K562 (cell line): Measurements from ENCODE around the gene DLGAP1. TPM values are rescaled to one million over a fixed set of nuclear protein-coding genes. Genes with fewer than 3 reads are reported as not detected.

Experiments used
- ATAC-seq: fragments of 200-7000 bp; cut with Tn5 transposase; 3 replicates; pipeline ENCODE4 v1.9.1; 2020; ENCODE audit warnings: moderate library complexity
- BruUV-seq: library from RNA; stranded (reverse); fragments of 400-500 nt; replicated peaks from 2 replicates; lab custom pipeline; 2021; lab: Mats Ljungman, UMichigan
- CTCF ChIA-PET: fragments of 300-600 bp; formaldehyde crosslinking; extraction: SDS; loops from one replicate; lab custom pipeline; 2021; ENCODE audit warnings: low intra/inter-chr PET ratio; lab: Yijun Ruan, JAX
- POLR2A ChIA-PET: fragments of 300-600, 350-650 bp; sonication (Branson Sonifier 250); formaldehyde crosslinking; extraction: SDS; loops from one replicate; lab custom pipeline; 2021; ENCODE audit warnings: antibody characterized with exemption, inconsistent platforms; lab: Yijun Ruan, JAX
- DNase-seq, 4 experiments: peaks; one replicate each; pipeline versions ENCODE4 v3.0.0 to v3.0.0-alpha.2; 2011 to 2018; ENCODE audit warnings: low spot score in 3 of 4, mixed read lengths in 3 of 4; ENCODE audit errors: extremely low read depth in 1 of 4
- FAIRE-seq: peaks from 2 replicates; lab custom pipeline; 2011; peaks lifted over from hg19 to GRCh38; lab: Jason Lieb, UNC
- H2AFZ ChIP-seq: 2 replicates; pipeline ENCODE4 v1.6.0; 2011; ENCODE audit warnings: low read depth, low read length, control low read depth, inconsistent platforms
- H3K27ac ChIP-seq: fragments of 200-600 bp; 3 replicates; pipeline ENCODE4 v1.8.0; 2011; ENCODE audit warnings: low read depth, mild to moderate bottlenecking, control low read depth, inconsistent platforms, low read length, moderate library complexity, mixed read lengths; ENCODE audit errors: extremely low read depth
- H3K27me3 ChIP-seq, 2 experiments: fragments of 300-600 bp in 1 of 2; 2 replicates in 1 of 2; 3 replicates in 1 of 2; pipeline versions ENCODE4 v1.6.0 to v1.8.0; 2011; ENCODE audit warnings: inconsistent platforms in 2 of 2, low read length in 2 of 2, mild to moderate bottlenecking in 1 of 2, mixed read lengths in 1 of 2, moderate library complexity in 1 of 2; ENCODE audit not compliant: control insufficient read depth in 2 of 2, insufficient read depth in 2 of 2
- H3K36me3 ChIP-seq: fragments of 300-600 bp; 3 replicates; pipeline ENCODE4 v1.8.0; 2011; ENCODE audit warnings: mild to moderate bottlenecking, low read length, inconsistent platforms; ENCODE audit not compliant: control insufficient read depth, insufficient read depth
- H3K4me1 ChIP-seq, 2 experiments: fragments of 200-600 bp in 1 of 2; replicated peaks in 1 of 2; 2 replicates in 1 of 2; 3 replicates in 1 of 2; pipeline versions ENCODE4 v1.5.1 to v1.8.0; 2011; ENCODE audit warnings: inconsistent platforms in 2 of 2, low read length in 2 of 2, mild to moderate bottlenecking in 1 of 2, mixed read lengths in 1 of 2, moderate library complexity in 1 of 2; ENCODE audit not compliant: control insufficient read depth in 2 of 2, insufficient read depth in 2 of 2
- H3K4me2 ChIP-seq: 2 replicates; pipeline ENCODE4 v1.6.1; 2011; ENCODE audit warnings: low read length, control low read depth, inconsistent platforms, mixed read lengths; ENCODE audit not compliant: insufficient read depth
- H3K4me3 ChIP-seq: fragments of 200-600 bp; sonication (generic), shearing (Covaris generic); 2 replicates; pipeline ENCODE4 v1.5.1; 2016; ENCODE audit warnings: control low read depth, inconsistent platforms
- H3K79me2 ChIP-seq: fragments of 200-600 bp; 3 replicates; pipeline ENCODE4 v1.8.0; 2011; ENCODE audit warnings: low read length, inconsistent platforms; ENCODE audit not compliant: control insufficient read depth, insufficient read depth
- H3K9ac ChIP-seq, 2 experiments: 2 replicates each; pipeline versions ENCODE4 v1.6.0 to v1.6.1; 2011; ENCODE audit warnings: low read depth in 2 of 2, low read length in 2 of 2, control low read depth in 1 of 2, inconsistent platforms in 1 of 2, mild to moderate bottlenecking in 1 of 2, mixed read lengths in 1 of 2; ENCODE audit not compliant: insufficient read depth in 1 of 2
- H3K9me1 ChIP-seq: one replicate; pipeline ENCODE4 v1.6.0; 2011; ENCODE audit warnings: inconsistent platforms, mild to moderate bottlenecking, low read length, moderate library complexity; ENCODE audit not compliant: control insufficient read depth, insufficient read depth
- H3K9me3 ChIP-seq: replicated peaks from 2 replicates; pipeline ENCODE4 v1.5.1; 2011; ENCODE audit warnings: low read depth, low read length, inconsistent platforms; ENCODE audit not compliant: control insufficient read depth, insufficient read depth
- H4K20me1 ChIP-seq: replicated peaks from 2 replicates; pipeline ENCODE4 v1.6.1; 2011; ENCODE audit warnings: low read length, inconsistent platforms, mixed read lengths; ENCODE audit not compliant: control insufficient read depth, insufficient read depth
- ASH1L ChIP-seq: fragments of 450-650 bp; IDR thresholded peaks from 2 replicates; pipeline ENCODE4 v1.6.1; 2018; ENCODE audit warnings: borderline replicate concordance, mild to moderate bottlenecking, low read depth; ENCODE audit not compliant: partially characterized antibody
- CCNT2 ChIP-seq: IDR thresholded peaks from 2 replicates; pipeline ENCODE4 v1.6.1; 2011; ENCODE audit warnings: borderline replicate concordance, low read depth, mild to moderate bottlenecking, moderate library complexity, mixed read lengths, low read length; ENCODE audit not compliant: insufficient read length; ENCODE audit errors: extremely low read depth
- EP300 ChIP-seq: IDR thresholded peaks from 2 replicates; pipeline ENCODE4 v1.6.1; 2012; ENCODE audit warnings: low read length, improper control_type of control experiment
- GMEB1 ChIP-seq: fragments of 250-450 bp; sonication (Bioruptor Pico); IDR thresholded peaks from 2 replicates; pipeline ENCODE4 v1.4.0; 2020; ENCODE audit warnings: mild to moderate bottlenecking
- GTF2E2 ChIP-seq: fragments of 200-800 bp; sonication (Bioruptor generic); IDR thresholded peaks from 2 replicates; pipeline ENCODE4 v1.6.1; 2016; ENCODE audit warnings: missing genetic modification characterization, missing compliant biosample characterization
- KLF10 ChIP-seq: fragments of 250-450 bp; sonication (Bioruptor Pico); IDR thresholded peaks from 2 replicates; pipeline ENCODE4 v1.6.1; 2021; ENCODE audit warnings: matching md5 sums
- MAFF ChIP-seq: IDR thresholded peaks from 2 replicates; pipeline ENCODE4 v1.6.1; 2012; ENCODE audit warnings: low read length, improper control_type of control experiment
- NCOA4 ChIP-seq: fragments of 450-650 bp; IDR thresholded peaks from 2 replicates; pipeline ENCODE4 v1.6.1; 2018; ENCODE audit warnings: mild to moderate bottlenecking; ENCODE audit not compliant: partially characterized antibody
- PHF20 ChIP-seq: fragments of 450-650 bp; IDR thresholded peaks from 2 replicates; pipeline ENCODE4 v1.6.1; 2018; ENCODE audit not compliant: partially characterized antibody
- RAD21 ChIP-seq, 2 experiments: fragments of 250-450 bp in 1 of 2; fragments of 450-650 bp in 1 of 2; sonication (Bioruptor Pico) in 1 of 2; formaldehyde crosslinking in 1 of 2; IDR thresholded peaks in 1 of 2; conservative IDR thresholded peaks in 1 of 2; 2 replicates each; pipeline versions ENCODE4 v1.4.0 to v1.8.0; 2020 to 2022; ENCODE audit warnings: mild to moderate bottlenecking in 2 of 2, moderate library complexity in 1 of 2
- RBM25 ChIP-seq: fragments of 200-400 bp; formaldehyde crosslinking; IDR thresholded peaks from 2 replicates; pipeline ENCODE4 v1.6.1; 2018; ENCODE audit warnings: low read length, low read depth, moderate library complexity; ENCODE audit not compliant: severe bottlenecking
- SUPT5H ChIP-seq: fragments of 450-650 bp; IDR thresholded peaks from 2 replicates; pipeline ENCODE4 v1.6.1; 2016
- TCF15 ChIP-seq: fragments of 250-450 bp; sonication (Bioruptor Pico); IDR thresholded peaks from 2 replicates; pipeline ENCODE4 v1.8.0; 2022; ENCODE audit warnings: moderate library complexity, mild to moderate bottlenecking, inconsistent platforms
- TFAP4 ChIP-seq: sonication (generic); formaldehyde crosslinking; IDR thresholded peaks from 2 replicates; pipeline ENCODE4 v1.8.0; 2022; ENCODE audit warnings: missing genetic modification reagents, mild to moderate bottlenecking, moderate library complexity, borderline replicate concordance
- THRB ChIP-seq: fragments of 450-650 bp; formaldehyde crosslinking; conservative IDR thresholded peaks from 2 replicates; pipeline ENCODE4 v1.4.0; 2022; ENCODE audit warnings: mild to moderate bottlenecking, missing genetic modification characterization
- ZNF174 ChIP-seq: fragments of 250-450 bp; sonication (Bioruptor Pico); IDR thresholded peaks from 2 replicates; pipeline ENCODE4 v1.4.0; 2020; ENCODE audit warnings: mild to moderate bottlenecking
- ZNF212 ChIP-seq: fragments of 450-650 bp; formaldehyde crosslinking; IDR thresholded peaks from 2 replicates; pipeline ENCODE4 v1.4.0; 2020; ENCODE audit warnings: mild to moderate bottlenecking
- ZNF436 ChIP-seq: fragments of 250-450, 450-650 bp; sonication (Bioruptor Pico); formaldehyde crosslinking; IDR thresholded peaks from 2 replicates; pipeline ENCODE4 v1.7.0; 2020; ENCODE audit warnings: mild to moderate bottlenecking
- WGBS: fragments of 100-300 bp; shearing (Covaris generic); methylation state at CpG from one replicate; pipeline ENCODE4 v1.1.6; 2016; ENCODE audit warnings: low coverage, mixed read lengths; ENCODE audit not compliant: insufficient coverage; ENCODE audit errors: missing lambda C conversion rate; 5-methylcytosine and 5-hydroxymethylcytosine counted together
- in situ Hi-C: fragments of 300-500 bp; cut with MboI; formaldehyde crosslinking; loops from 4 replicates; pipeline ENCODE4 v1.15.0; 2018; ENCODE audit warnings: inconsistent platforms, mixed read lengths
- intact Hi-C: fragments of 100-400 bp; cut with micrococcal nuclease; formaldehyde crosslinking; loops from 2 replicates; pipeline ENCODE4 v1.14.2; 2022
- polyA plus RNA-seq, 8 experiments: library from polyadenylated mRNA; depleted of rRNA in 4 of 8; stranded (reverse) in 5 of 8; unstranded in 3 of 8; fragments of >200 nt; fragmentation: Nextera tagmentation in 2 of 8; fragmentation: Illumina TruSeq in 1 of 8; extraction: Ambion mirVana in 2 of 8; extraction: Trizol in 1 of 8; gene quantifications; 2 replicates each; pipeline versions ENCODE4 v1.2.1 to v1.2.3, GENCODE V29; 2011 to 2014; ENCODE audit warnings: inconsistent platforms in 1 of 8, missing spikeins in 1 of 8
- total RNA-seq, 7 experiments: library from RNA; depleted of rRNA in 6 of 7; stranded (reverse); fragments of >200 nt in 6 of 7; fragmentation: Illumina TruSeq in 2 of 7; extraction: Trizol in 2 of 7; gene quantifications; 2 replicates each; pipeline versions ENCODE4 v1.2.1 to v1.2.3, GENCODE V29; 2011 to 2021; ENCODE audit warnings: low replicate concordance in 1 of 7

The DLGAP1 gene
- total and polyA plus RNA-seq, 9 of the 15 experiments (the other 6 are each of a cell fraction or from before 2014, with no cell fraction given): 0.04 to 0.22 (median 0.08) TPM

- H3K27me3 ChIP-seq: no peaks in the 10 kb centered on the region
- no peaks in the 10 kb centered on the region for H3K9me3 ChIP-seq
- peak; percentile 25 for ATAC-seq
- H3K4me3 ChIP-seq: peak overlapping the region; percentile 55
- peak overlapping the region; percentile 97 for H3K27ac ChIP-seq
- H3K4me1 ChIP-seq: peaks cover 34 to 52% of the 10 kb centered on the region in 2 experiments
- TSS peak; percentile 31 for BruUV-seq
- no peaks in the 10 kb centered on the region for H4K20me1 ChIP-seq
- H2AFZ ChIP-seq: peak overlapping the region; percentile 68; the same call in 1 of the 2 replicates
- no peaks in the 10 kb centered on the region for H3K9me1 ChIP-seq
- no peak for DNase-seq
- H3K36me3 ChIP-seq: peaks cover 23% of the 10 kb centered on the region; the same call in 2 of the 3 replicates
- intact Hi-C loops (no loop called here), in situ Hi-C loops (no loop called here)
- H3K79me2 ChIP-seq: peaks cover 61% of the 10 kb centered on the region
- WGBS: 1% methylated on average over 5 of the region's 5 CpGs
- peak overlapping the region; percentile 94 for H3K4me2 ChIP-seq
- POLR2A ChIA-PET: interaction anchor here (0.6 to 7.9 kb wide), 24 partner anchors 8 to 493 kb away, joined by 3 to 80 read pairs (median 6); no protein-coding TSS in a partner anchor
- peak overlapping the region; percentile 77 to 98 for H3K9ac ChIP-seq
- CTCF ChIA-PET: no interaction called here
- peak; percentile 19 for FAIRE-seq
- 0 out of 2 replicates have a peak, but pooled peaks have one; percentile 3 for TF ChIP-seq THRB (CRISPR knock-in tag)
- no peak for TF ChIP-seq CCNT2
- no peak for TF ChIP-seq GMEB1 (CRISPR knock-in tag)
- no peak for TF ChIP-seq PHF20
- TF ChIP-seq GTF2E2 (tag): no peak
- 0 out of 2 replicates have a peak, but pooled peaks have one; percentile 13 for TF ChIP-seq ZNF212 (CRISPR knock-in tag)
- no peak for TF ChIP-seq NCOA4
- peak; percentile 5; the same call in 1 of the 2 replicates for TF ChIP-seq EP300
- TF ChIP-seq ZNF436 (CRISPR knock-in tag): peak; percentile 44; the same call in 1 of the 2 replicates
- no peak for TF ChIP-seq ASH1L
- 0 out of 2 replicates have a peak, but pooled peaks have one; percentile 38 for TF ChIP-seq KLF10
- no peak for TF ChIP-seq ZNF174 (CRISPR knock-in tag)
- peak; percentile 94 for TF ChIP-seq RBM25
- TF ChIP-seq SUPT5H: no peak
- no peak for TF ChIP-seq TCF15 (CRISPR knock-in tag)
- no peak for TF ChIP-seq TFAP4 (CRISPR knock-in tag)
- 0 out of 4 replicates have a peak, but pooled peaks of 1 of the 2 experiments have one; percentile 7 for TF ChIP-seq RAD21 (CRISPR knock-in tag; conservative IDR thresholded peaks at IDR 0.05 in 1 of 2, IDR thresholded peaks at IDR 0.05 in 1 of 2)
- no peak; the same call in 1 of the 2 replicates for TF ChIP-seq MAFF
Measured at GRCh38 chr18:3605486-3605952, 849.6 kb downstream of the DLGAP1 start.
